ENCODE results near the gene SAA4.
A peak's percentile ranks its signal among the peaks of the same experiment; 100 is the strongest.
"Not testable (repeated sequence)": the region's sequence is repeated elsewhere in the genome, so short reads cannot be mapped to it uniquely, and the experiment has no call there.

Gene SAA4

GRCh38 chr11:18246379-18247190, 10.0 kb upstream of the SAA4 start:
- DNase-seq (ENCODE audit: low spot score): not testable (repeated sequence)

GRCh38 chr11:18245396-18245795, 8.8 kb upstream of the SAA4 start:
- no peak for DNase-seq (ENCODE audit: low spot score)

- DNase-seq (ENCODE audit: low spot score): peak; percentile 68
Measured at GRCh38 chr11:18243783-18244362, 7.3 kb upstream of the SAA4 start.

GRCh38 chr11:18239655-18240054, 3.1 kb upstream of the SAA4 start:
- no peak for DNase-seq (ENCODE audit: low spot score)

GRCh38 chr11:18235394-18236334, 938 bp downstream of the SAA4 start:
- DNase-seq (ENCODE audit: low spot score): no peak

GRCh38 chr11:18233912-18234311, 2.7 kb downstream of the SAA4 start:
- no peak for DNase-seq (ENCODE audit: low spot score)

GRCh38 chr11:18230859-18231258, 5.7 kb downstream of the SAA4 start:
- DNase-seq (ENCODE audit: low spot score): no peak

GRCh38 chr11:18229501-18229900, 7.1 kb downstream of the SAA4 start:
- DNase-seq (ENCODE audit: low spot score): no peak

GRCh38 chr11:18225913-18226312, 10.7 kb downstream of the SAA4 start:
- DNase-seq (ENCODE audit: low spot score): no peak

- no peak for DNase-seq (ENCODE audit: low spot score)
Measured at GRCh38 chr11:18223591-18224387, 12.8 kb downstream of the SAA4 start.

GRCh38 chr11:18222814-18223421, 13.7 kb downstream of the SAA4 start:
- DNase-seq (ENCODE audit: low spot score): no peak

GRCh38 chr11:18221274-18221876, 15.2 kb downstream of the SAA4 start:
- DNase-seq (ENCODE audit: low spot score): no peak

GRCh38 chr11:18209058-18209457, 27.5 kb downstream of the SAA4 start:
- DNase-seq (ENCODE audit: low spot score): no peak

- DNase-seq (ENCODE audit: low spot score): no peak
Measured at GRCh38 chr11:18204771-18205170, 31.8 kb downstream of the SAA4 start.

GRCh38 chr11:18204220-18204619, 32.4 kb downstream of the SAA4 start:
- no peak for DNase-seq (ENCODE audit: low spot score)

- peak; percentile 31 for DNase-seq (ENCODE audit: low spot score)
Measured at GRCh38 chr11:18203723-18204122, 32.9 kb downstream of the SAA4 start.

- not testable (repeated sequence) for DNase-seq (ENCODE audit: low spot score)
Measured at GRCh38 chr11:18197738-18198137, 38.9 kb downstream of the SAA4 start.

GRCh38 chr11:18196532-18196931, 40.1 kb downstream of the SAA4 start:
- DNase-seq (ENCODE audit: low spot score): no peak

GRCh38 chr11:18193010-18193409, 43.6 kb downstream of the SAA4 start:
- DNase-seq (ENCODE audit: low spot score): no peak

- no peak for DNase-seq (ENCODE audit: low spot score)
Measured at GRCh38 chr11:18191376-18191775, 45.2 kb downstream of the SAA4 start.

Measured in kidney capillary endothelial cell (primary cell).